HG03097 (cell line): Measurements from ENCODE around the gene CTDSP1.

Experiments used
- ATAC-seq: cut with Tn5 transposase; IDR thresholded peaks from one replicate; pipeline ENCODE4 v1.9.1; 2021; ENCODE audit not compliant: unreplicated experiment, low FRiP score

CTDSP1 gene

DNA sequence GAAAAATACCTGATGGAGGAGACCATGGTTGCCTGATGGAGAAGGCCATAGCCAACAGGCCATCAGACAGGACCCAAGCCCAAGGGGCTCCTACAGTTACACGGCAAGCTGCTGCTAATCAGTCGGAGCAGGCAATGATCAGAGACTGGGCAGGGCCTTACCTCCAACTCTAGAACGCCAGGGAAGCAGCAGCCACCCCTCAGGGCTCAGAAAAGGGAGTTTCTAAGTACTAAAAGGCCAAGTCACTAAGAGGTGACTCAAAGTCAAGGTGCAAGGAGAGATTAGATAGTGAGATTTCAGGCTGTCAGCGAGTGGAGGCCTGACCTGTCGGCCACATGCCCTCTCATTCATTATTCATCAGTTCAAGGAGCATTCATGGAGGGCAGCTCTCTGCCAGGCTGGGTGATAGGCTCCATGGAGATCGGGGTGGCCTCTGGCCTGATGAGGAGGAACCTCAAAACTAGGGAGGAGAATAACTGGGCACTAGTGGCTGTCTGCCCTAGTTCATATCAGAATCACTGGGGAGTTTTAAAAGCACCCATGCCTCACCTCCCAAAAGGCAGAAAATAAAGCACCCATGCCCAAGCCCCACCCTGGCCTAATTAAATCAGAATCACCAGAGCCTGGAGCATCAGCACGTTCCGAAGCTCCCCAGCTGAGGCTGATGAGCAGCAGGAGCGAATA lies 22.9 kb downstream of the CTDSP1 start:
- no peak for ATAC-seq

DNA sequence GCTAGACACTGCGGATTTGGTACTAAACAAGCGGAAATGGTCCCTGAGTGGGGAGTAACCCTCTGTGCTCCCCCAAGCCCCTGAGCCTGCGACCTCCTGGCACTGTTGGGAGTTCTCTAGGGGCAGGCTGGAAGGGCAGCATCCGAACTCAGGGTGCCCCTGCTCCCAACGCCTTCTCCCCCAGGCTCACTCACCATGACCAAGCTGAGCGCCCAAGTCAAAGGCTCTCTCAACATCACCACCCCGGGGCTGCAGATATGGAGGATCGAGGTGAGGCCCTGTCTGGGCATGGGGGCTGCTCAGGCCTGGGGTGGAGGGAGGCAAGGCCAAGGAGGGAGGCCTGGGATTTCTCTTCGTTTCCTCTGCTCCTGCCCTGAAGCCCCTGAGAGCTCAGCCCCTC lies 23.9 kb downstream of the CTDSP1 start:
- ATAC-seq = no peak

DNA sequence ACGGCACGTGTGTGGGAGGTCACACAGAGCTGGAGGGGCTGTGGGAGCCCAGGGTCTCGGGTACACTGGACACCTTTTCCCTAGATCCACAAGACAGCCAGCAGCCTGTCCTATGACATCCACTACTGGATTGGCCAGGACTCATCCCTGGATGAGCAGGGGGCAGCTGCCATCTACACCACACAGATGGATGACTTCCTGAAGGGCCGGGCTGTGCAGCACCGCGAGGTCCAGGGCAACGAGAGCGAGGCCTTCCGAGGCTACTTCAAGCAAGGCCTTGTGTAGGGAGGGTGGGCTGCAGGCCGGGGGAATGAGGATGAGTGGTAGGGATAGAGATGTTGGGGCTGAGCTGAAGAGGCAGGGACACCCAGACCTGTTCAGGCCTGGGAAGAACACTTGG lies 25.9 kb downstream of the CTDSP1 start:
- no peak for ATAC-seq

DNA sequence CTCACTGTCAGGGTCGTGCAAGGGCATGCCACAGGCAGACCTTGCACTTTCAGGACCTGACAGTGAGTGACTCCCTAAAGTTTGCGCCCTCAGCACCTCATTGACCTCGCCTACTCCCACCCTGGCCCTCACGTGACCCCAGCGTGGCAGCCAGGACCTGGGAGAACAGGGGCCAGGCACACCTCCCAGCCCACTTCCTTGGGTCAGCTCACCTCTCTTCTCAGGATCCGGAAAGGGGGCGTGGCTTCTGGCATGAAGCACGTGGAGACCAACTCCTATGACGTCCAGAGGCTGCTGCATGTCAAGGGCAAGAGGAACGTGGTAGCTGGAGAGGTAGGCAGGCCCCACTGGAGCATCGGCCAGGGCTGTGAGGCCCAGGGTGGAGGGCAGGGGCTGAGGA lies 28.1 kb downstream of the CTDSP1 start:
- no peak for ATAC-seq

DNA sequence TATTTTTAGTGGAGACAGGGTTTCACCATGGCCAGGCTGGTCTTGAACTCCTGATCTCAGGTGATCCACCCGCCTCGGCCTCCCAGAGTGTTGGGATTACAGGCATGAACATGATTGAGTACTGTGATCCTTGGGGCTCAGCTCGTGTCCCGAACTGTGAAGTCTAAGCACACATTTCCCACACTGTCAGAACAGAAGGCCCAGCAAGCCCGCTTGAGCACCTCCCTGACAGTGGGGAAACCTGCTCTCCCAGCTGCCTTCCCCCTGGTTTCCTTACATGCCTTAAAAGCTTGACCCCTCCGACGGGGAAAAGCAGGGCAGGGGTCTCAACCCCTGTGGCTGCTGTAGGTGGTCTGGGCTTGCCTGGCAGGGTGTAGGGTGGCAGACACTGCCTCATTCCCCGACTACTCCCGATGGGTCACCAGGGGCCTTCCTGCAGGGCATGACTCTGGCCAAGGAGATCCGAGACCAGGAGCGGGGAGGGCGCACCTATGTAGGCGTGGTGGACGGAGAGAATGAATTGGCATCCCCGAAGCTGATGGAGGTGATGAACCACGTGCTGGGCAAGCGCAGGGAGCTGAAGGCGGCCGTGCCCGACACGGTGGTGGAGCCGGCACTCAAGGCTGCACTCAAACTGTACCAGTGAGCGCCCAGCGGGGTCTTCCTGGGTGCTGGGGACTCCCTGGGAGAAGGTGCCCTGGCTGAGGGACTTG lies 29.3 kb downstream of the CTDSP1 start:
- no peak for ATAC-seq

DNA sequence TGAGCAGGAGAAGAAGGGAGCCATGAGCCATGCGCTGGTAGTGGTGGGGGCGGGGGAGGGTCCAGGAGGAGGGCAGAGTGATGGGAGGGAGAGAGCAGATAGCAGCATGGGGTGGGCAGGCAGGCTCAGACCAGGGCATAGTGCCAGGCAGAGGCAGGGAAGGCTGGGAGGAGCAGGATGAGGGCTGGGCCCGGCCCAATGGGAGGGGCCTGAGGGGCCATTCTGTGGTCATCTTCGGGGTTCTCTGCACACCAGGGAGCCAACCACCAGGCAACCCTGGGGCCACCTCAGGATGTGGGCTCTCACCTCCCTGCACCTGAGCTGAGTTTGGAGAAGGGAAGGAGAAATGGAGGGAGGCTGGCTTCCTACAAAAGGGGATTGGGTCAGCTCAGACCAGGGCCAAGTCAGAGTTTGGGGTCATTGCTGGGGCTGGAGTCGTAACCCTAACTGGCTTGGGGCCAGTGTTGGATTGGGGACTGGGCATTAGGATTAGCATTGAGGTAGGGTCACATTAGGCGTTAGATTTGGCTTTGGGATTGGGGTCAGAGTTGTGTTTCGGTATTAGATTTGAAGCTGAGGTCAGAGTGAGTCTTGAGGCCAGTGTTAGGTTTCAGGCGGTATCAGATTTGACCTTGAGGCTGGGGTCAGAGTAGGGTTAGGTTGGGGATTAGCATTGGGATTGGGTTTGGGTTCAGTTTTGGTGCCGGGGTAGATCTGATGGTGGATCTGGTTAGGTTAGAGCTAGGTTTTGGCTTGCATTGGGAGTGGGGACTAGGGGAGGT lies 30.4 kb downstream of the CTDSP1 start:
- no peak for ATAC-seq

DNA sequence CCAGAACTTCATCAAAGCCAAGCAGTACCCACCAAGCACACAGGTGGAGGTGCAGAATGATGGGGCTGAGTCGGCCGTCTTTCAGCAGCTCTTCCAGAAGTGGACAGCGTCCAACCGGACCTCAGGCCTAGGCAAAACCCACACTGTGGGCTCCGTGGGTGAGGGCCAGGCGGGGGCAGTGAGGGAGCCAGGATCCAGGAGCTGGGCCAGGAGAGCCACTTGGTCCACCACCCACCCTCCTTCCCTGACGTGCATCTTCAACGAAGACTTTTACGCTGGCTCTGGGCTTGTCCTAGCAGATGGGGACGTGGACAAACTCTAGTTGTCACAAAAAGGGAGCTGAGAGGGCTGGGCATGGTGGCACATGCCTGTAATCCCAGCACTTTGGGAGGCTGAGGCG lies 31.1 kb downstream of the CTDSP1 start:
- ATAC-seq = no peak

DNA sequence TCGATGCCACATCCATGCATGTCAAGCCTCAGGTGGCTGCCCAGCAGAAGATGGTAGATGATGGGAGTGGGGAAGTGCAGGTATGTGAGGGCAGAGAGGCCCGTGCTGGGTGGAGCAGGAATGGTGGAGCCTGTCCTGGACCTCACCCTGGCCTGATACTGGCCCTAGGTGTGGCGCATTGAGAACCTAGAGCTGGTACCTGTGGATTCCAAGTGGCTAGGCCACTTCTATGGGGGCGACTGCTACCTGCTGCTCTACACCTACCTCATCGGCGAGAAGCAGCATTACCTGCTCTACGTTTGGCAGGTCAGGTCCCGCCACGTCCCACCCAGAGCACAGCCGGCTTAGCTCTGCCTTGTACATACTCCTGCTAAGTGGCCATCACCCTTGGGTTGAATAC lies 32.2 kb downstream of the CTDSP1 start:
- ATAC-seq = no peak

DNA sequence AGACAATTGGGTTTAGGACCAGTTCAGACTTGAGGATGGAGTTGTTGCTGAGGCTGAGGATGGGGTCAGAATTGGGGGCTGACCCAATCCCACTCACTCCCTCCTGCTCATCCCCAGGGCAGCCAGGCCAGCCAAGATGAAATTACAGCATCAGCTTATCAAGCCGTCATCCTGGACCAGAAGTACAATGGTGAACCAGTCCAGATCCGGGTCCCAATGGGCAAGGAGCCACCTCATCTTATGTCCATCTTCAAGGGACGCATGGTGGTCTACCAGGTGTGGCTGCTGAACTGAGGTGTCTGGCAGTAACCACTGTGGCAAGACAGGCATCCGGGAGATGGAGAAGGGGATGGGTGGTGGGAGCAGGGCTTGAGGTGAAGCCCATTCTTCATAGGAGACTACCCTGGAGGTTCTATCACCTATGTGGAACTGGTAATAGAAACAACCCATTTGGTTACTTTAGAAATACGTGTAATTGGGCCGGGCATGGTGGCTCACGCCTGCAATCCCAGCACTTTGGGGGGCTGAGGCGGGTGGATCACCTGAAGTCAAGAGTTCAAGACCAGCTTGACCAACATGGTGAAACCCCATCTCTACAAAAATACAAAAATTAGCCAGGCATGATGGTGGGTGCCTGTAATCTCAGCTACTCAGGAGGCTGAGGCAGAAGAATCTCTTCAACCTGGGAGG lies 33.2 kb downstream of the CTDSP1 start:
- ATAC-seq = no peak

DNA sequence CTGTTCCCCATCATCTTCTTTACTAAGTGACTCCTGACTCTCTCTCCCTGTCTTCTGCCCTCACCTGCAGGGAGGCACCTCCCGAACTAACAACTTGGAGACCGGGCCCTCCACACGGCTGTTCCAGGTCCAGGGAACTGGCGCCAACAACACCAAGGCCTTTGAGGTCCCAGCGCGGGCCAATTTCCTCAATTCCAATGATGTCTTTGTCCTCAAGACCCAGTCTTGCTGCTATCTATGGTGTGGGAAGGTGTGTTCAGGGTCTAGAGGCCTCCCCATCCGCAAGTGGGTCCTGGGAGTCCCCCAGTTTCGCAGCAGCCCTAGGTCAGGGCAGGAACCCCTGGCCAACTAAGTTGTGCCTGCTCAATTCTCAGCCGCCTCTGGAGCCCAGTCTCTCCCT lies 34.8 kb downstream of the CTDSP1 start:
- ATAC-seq = no peak

DNA sequence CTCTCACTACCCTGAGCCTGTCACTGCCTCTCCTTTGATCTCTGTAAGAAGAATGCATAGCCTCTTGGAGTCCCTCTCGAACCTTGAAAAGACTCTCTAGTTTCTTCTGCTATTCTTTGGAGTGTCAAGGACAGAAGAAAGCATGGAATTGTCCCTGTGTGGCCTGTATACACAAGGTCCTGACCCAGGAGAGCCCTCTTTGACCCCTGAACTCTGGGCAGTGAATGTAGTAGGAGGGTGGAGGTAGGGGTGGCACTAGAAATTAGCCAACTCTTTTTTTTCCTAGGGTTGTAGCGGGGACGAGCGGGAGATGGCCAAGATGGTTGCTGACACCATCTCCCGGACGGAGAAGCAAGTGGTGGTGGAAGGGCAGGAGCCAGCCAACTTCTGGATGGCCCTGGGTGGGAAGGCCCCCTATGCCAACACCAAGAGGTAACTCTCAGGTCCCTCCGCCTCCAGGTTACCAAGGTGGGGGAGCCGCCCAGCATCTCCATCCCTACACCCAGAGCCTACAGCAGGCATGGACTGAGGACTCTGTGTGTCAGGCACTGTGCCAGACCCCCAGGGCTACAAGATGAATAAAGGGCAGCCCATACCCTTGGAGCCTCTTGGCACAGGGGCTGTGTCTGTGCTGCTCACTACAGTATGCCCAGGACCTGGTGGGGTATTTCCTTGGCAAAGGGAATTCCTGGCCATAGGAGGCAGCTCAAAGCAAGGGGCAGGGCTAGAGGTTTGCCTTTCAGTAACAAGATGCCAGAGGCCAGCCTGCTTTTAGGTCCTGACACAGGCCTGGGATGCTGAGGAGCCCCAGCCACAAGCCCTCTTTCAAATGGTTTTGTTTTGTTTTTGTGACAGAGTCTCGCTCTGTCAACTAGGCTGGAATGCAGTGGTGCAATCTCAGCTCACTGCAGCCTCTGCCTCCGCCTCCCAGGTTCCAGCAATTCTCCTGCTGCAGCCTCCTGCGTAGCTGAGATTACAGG lies 35.6 kb downstream of the CTDSP1 start:
- no peak for ATAC-seq

DNA sequence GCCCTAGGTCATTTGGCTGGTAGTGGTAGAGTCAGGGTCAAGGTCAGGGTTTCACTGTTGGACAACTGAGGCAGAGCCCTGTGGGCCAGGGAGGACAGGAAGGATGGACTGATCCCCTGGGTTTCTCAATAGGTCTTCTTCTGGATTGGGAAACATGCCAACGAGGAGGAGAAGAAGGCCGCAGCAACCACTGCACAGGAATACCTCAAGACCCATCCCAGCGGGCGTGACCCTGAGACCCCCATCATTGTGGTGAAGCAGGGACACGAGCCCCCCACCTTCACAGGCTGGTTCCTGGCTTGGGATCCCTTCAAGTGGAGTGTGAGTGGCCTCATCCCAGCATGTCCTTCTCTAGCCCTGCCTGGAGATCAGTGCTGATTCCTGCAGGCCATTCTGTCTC lies 37.3 kb downstream of the CTDSP1 start:
- ATAC-seq = no peak

DNA sequence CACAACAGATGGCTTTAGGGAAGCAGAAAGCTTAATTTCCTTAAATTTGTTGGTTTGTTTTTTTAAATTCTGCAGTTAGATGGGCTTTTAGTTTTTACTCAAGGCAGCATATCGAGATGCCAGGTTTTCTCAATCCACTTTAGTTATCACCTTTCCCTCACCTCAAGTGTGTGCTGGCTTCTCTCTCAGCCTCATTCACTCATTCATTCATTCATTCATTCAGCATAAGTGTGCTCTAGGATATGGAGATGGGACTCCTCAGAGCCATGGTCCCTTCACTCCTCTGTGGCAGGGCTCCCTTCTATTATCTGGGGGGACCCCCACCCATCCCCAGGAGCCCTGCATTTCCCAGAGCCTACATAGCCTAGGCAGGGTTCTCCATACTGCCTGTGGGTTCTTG lies 38.3 kb downstream of the CTDSP1 start:
- ATAC-seq = no peak

DNA sequence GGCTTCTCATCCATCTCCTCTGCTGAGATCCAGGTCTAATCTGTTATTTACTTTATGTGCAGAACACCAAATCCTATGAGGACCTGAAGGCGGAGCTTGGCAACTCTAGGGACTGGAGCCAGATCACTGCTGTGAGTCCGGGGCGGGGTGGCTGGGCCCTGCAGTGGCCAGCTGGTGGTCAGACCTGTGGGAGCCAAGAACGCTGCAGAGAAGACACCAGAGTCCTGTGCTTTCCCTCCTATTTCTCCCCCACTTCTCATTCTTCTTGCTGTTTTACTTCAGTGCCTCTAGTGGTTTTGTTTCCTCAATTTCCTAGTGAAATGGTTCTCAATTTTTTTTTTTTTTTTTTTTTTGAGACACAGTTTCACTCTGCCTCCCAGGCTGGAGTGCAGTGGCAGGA lies 38.9 kb downstream of the CTDSP1 start:
- no peak for ATAC-seq

DNA sequence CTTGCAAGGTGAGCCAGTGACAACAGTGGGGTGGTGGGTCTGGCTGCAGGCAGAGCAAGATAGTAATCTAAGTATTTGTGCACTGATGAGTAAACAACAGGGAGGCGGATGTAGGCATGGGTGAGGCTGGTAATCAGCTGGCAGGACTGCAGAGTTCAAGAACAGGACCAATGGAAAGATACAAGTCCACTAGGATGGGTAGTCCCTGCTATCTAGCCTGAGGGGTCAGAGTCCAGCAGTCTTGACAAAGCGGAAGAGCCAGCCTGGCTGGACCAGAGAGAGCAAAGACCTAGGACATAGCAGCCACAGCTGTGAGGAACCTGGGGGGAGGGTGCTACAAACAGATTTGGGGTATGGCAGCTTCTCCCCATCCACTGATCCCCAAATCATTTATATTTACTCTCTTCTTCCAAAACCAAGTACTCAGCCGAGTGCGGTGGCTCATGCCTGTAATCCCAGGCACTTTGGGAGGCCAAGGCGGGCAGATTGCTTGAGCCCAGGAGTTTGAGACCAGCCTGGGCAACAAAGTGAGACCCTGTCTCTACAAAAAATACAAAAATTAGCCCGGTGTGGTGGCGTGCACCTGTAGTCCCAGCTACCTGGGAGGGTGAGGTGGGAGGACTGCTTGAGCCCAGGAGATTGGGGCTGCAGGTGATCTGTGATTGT lies 45.2 kb downstream of the CTDSP1 start:
- ATAC-seq = no peak

DNA sequence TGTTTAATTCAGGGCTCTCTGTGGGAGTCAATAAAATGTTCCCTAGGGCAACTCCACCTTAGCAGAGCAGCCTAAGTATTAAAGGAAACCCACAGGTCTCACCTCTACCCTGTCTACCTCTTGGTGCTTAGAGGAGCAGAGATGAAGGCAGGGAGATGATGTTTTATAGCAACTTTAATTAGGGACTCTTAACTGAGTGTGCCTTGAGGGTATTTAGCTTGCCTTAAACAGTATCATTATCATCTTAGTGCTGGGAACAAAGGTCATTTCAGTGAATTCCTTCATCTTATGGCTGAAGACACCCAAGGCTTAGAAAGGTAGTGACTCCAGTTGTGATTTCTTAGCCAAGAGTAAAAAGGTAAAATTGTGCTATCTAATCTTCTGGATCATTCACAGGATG lies 45.9 kb downstream of the CTDSP1 start:
- no peak for ATAC-seq

DNA sequence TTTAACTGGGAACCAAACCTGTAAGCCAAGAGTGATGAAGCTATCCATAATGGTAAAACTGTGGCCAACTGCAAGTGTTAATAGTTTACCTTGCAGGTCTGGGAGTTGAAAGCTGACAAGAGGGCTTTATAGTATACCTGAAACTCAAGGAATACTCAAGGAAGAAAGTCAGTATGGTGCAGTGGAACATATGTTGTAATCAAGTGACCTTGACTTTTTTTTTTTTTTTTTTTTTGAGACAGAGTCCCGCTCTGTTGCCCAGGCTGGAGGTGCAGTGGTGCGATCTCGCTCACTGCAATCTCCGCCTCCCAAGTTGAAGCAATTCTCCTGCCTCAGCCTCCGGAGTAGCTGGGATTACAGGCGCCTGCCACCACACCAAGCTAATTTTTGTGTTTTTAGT lies 46.9 kb downstream of the CTDSP1 start:
- ATAC-seq = no peak

DNA sequence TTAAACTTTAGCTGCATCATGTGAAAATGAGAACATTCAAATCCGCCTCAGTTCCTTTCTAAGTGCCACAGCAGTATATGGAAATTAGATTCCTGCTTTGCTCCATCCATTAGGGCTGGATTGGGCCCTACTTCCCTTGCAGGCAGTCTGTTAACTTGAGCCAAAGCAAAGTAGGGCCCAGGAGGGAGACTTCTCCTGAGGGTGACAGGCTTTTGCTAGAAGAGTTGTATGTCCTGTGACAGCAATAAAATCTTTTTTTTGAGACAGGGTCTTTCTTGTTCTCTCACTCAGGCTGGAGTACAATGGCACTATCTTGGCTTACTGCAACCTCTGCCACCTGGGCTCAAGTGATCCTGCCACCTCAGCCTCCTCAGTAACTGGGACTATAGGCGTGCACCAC lies 47.4 kb downstream of the CTDSP1 start:
- ATAC-seq = no peak

DNA sequence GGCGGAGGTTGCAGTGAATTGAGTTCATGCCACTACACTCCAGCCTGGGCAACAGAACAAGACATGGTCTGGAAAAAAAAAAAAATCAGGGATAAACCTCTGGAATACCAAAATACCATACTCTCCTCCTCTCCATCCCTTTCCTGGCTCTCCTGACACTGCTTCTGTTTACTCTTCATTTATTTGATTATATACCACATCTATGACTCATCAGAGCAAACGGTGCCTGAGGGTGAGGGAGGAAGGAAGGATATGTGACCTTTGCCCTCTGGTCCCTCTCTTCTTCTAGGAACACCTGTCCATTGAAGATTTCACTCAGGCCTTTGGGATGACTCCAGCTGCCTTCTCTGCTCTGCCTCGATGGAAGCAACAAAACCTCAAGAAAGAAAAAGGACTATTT lies 49.3 kb downstream of the CTDSP1 start:
- no peak for ATAC-seq

DNA sequence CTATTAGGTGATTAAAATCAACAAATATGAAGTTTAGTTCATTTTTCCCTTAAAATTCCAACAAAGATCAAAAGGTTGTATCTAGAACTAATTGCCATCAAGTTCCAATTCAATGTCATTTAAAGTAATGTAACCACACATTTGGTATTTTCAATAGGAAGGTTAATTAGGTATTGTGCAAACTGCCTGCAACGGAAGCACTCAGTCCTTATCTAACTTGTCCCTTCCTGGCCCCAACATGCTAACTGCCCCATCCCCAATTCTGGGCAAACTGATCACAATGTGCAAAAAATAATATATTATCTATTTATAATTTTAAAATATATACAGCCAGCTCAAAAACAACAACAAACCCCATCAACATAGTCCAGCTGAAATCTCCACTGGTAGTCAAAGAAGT lies 52.4 kb downstream of the CTDSP1 start:
- ATAC-seq = no peak
